Measurements from ENCODE around the gene TRABD. TPM values are rescaled to one million over a fixed set of nuclear protein-coding genes. Genes with fewer than 3 reads are reported as not detected.

The TRABD gene
- polyA plus RNA-seq, 3 donors from 2014 or later = 33.2 to 63.5 (median 35.3) TPM

DNA sequence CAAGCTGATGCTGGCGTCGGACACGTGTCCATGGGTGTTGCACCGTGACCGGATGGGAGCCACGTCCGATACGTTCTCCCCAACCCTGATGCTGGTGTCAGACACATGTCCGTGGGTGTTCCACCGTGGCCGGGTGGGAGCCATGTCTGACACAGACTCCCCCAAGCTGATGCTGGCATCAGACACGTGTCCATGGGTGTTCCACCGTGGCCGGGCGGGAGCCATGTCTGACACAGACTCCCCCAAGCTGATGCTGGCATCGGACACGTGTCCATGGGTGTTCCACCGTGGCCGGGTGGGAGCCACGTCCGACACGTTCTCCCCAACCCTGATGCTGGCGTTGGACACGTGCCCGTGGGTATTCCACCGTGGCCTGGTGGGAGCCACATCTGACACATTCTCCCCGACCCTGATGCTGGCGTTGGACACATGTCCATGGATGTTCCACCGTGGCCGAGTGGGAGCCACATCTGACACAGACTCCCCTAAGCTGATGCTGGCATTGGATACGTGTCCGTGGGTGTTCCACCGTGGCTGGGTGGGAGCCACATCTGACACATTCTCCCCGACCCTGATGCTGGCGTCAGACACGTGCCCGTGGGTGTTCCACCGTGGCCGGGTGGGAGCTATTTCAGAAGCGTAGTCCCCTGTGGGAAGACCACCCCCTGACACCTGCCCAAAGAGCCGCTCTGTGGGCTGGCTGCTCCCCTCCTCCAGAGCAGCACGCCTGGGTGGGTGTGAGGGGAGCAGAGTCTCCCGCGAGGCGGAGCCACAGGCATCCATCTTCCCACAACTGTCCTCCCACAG lies 35.1 kb downstream of the TRABD start:
- Mint-ChIP-seq H3K27me3 (ENCODE audit: low read depth in 3 of 3) (peaks cover 3 to 15% (median 10%) of the 10 kb centered on the region in 3 donors), H3K27ac (peak overlapping the region in 1 of 6 donors; percentile 23), H3K36me3 (peaks cover 0 to 24% (median 0%) of the 10 kb centered on the region in 3 donors), H3K4me1 (no peaks in the 10 kb centered on the region), H3K4me3 (no peak overlapping the region), H3K9me3 (no peaks in the 10 kb centered on the region)
- no peak for DNase-seq

- no peak for DNase-seq
- H3K27ac Mint-ChIP-seq = no peak overlapping the region
- peaks cover 0 to 21% (median 0%) of the 10 kb centered on the region in 3 donors for H3K36me3 Mint-ChIP-seq
- peaks cover 3 to 12% (median 9%) of the 10 kb centered on the region in 3 donors for H3K27me3 Mint-ChIP-seq (ENCODE audit: low read depth in 3 of 3)
- no peak overlapping the region for H3K4me3 Mint-ChIP-seq
- no peaks in the 10 kb centered on the region for H3K9me3 Mint-ChIP-seq
- H3K4me1 Mint-ChIP-seq = no peaks in the 10 kb centered on the region
Measured at GRCh38 chr22:50221410-50222300, 35.9 kb downstream of the TRABD start.

GRCh38 chr22:50222508-50222907 lies 36.8 kb downstream of the TRABD start:
- Mint-ChIP-seq H3K4me3 (no peak overlapping the region), H3K27ac (no peak overlapping the region), H3K27me3 (ENCODE audit: low read depth in 3 of 3) (peaks cover 3 to 9% (median 7%) of the 10 kb centered on the region in 3 donors), H3K9me3 (no peaks in the 10 kb centered on the region), H3K36me3 (peaks cover 0 to 18% (median 0%) of the 10 kb centered on the region in 3 donors), H3K4me1 (no peaks in the 10 kb centered on the region)
- DNase-seq = no peak

GRCh38 chr22:50224071-50224470 lies 38.4 kb downstream of the TRABD start:
- peaks cover 0 to 20% (median 7%) of the 10 kb centered on the region in 3 donors for H3K36me3 Mint-ChIP-seq
- peaks cover 2 to 9% (median 3%) of the 10 kb centered on the region in 3 donors for H3K27me3 Mint-ChIP-seq (ENCODE audit: low read depth in 3 of 3)
- no peaks in the 10 kb centered on the region for H3K4me1 Mint-ChIP-seq
- no peaks in the 10 kb centered on the region for H3K9me3 Mint-ChIP-seq
- DNase-seq = no peak
- H3K4me3 Mint-ChIP-seq = no peak overlapping the region
- H3K27ac Mint-ChIP-seq = peak overlapping the region in 1 of 6 donors; percentile 4

DNA sequence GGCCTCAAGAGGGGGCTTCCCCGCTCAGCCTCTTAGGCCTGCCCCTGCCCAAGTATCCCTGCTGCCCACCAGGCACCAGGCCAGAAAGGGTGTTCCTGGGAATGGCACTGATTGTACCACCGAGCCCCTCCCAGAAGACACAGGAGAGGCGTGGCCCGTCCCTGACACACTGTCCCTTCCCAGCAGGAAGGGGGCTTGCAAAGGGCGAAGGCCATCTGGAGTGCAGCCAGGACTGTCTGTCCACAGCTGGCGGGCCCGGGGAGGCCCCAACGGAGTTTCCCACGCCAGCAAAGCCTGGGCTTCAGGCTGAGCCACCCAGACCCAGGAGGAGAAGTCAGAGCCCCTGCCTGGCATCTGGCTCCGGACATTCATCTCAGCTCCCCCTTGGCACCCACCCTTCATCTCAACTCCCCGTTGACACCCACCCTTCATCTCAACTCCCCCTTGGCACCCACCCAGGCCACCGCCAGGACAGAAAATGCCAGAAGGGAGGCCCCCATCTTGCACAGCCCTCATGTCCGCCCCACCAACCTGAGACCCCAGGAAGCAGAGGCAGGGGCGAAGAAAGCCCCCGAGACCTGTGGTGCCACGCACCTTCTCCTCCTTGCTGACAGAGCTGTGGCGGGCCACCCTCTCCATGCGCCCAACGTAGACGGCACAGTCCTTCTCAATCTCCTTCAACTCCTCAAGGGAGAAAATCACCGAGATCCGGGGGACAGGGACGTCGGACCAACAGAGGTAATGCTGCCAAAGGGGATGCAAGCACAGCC lies 39.7 kb downstream of the TRABD start:
- H3K4me1 Mint-ChIP-seq = peaks cover 0 to 2% of the 10 kb centered on the region in 2 donors
- no peak overlapping the region for H3K27ac Mint-ChIP-seq
- H3K9me3 Mint-ChIP-seq = no peaks in the 10 kb centered on the region
- H3K27me3 Mint-ChIP-seq (ENCODE audit: low read depth in 3 of 3) = peaks cover 0 to 6% (median 3%) of the 10 kb centered on the region in 3 donors
- DNase-seq = no peak
- H3K4me3 Mint-ChIP-seq = no peak overlapping the region
- peaks cover 0 to 28% (median 12%) of the 10 kb centered on the region in 3 donors for H3K36me3 Mint-ChIP-seq

DNA sequence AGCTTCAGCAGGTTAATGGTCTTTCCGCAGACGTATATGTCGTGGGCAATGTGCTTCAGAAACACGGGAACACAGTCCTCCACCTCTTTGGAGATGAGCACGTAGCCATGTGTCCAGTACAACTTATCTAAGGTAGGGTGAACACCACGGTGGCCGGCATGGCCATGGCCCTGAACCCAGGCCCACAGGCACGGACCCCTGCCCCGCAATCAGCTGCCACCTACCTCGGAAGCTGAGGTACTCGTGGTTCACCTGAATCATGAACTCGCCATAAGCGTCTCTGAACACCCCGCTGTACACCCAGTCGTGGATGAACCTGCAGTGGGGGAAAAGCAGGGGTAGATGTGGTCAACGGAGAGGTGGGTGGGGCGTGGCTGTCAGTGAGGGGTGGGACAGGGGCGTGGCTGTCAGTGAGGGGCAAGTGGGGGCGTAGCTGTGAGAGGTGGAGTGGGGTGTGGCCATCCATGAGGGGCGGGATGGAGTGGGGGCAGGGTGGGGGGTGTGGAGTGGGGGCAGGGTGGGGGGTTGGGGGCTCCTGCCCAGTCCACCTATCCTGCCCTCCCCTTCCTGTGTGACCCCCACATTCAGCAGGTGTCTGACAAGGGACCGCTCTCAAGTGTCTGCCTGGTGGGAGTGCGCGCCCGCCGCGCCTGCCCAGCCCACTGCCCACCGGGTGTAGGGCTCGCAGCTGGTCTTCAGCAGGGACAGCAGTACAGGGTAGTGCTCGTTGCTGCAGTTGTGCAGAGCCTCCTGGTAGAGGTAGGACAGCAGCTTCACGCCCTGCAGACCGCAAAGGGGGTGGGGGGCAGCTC lies 40.6 kb downstream of the TRABD start:
- H3K27ac Mint-ChIP-seq = no peak overlapping the region

GRCh38 chr22:50226875-50227165 lies 41.1 kb downstream of the TRABD start:
- Mint-ChIP-seq H3K27me3 (ENCODE audit: low read depth in 3 of 3) (peaks cover 0 to 6% (median 0%) of the 10 kb centered on the region in 3 donors), H3K4me1 (peaks cover 0 to 2% of the 10 kb centered on the region in 2 donors), H3K4me3 (no peak overlapping the region), H3K36me3 (peaks cover 0 to 23% (median 12%) of the 10 kb centered on the region in 3 donors), H3K27ac (no peak overlapping the region), H3K9me3 (no peaks in the 10 kb centered on the region)
- DNase-seq = no peak

More for the DNA sequence above, 40.6 kb downstream of the TRABD start:
- Mint-ChIP-seq H3K27me3 (ENCODE audit: low read depth in 3 of 3) (peaks cover 0 to 6% (median 0%) of the 10 kb centered on the region in 3 donors), H3K9me3 (no peaks in the 10 kb centered on the region), H3K4me1 (peaks cover 0 to 2% of the 10 kb centered on the region in 2 donors), H3K4me3 (no peak overlapping the region), H3K36me3 (peaks cover 0 to 24% (median 12%) of the 10 kb centered on the region in 3 donors)
- no peak for DNase-seq

DNA sequence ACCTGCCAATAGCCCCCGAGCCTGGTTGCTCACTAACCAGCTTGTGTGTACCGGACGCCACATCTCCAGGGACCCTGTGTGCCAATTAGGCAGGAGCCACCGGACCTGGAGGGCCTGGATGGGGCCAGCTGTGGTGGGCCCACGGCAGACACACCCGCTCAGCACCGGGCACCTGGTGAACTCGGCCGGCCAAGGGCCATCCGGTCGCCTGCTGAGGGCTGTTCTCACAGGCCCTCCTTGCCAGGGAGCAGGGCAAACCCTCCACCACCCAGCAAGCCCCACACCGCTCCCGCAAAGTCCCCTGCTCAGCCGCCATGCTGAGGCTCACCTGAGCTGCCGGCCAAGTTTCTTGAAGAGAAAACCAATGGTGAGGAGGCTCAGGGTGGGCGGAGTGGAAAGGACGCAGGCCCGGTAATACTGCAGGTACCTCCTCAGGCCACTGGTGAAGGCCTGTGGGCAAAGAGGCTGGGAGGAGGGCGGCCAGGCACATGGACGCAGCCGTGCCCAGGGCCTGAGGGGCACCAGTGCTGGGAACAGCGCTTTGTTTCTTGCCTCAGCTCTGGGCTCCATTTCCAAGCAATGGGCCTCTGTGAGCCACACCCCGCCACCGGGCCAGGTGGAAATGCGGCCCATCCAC lies 42.0 kb downstream of the TRABD start:
- Mint-ChIP-seq H3K27ac (no peak overlapping the region), H3K36me3 (peaks cover 0 to 23% (median 12%) of the 10 kb centered on the region in 3 donors), H3K27me3 (ENCODE audit: low read depth in 3 of 3) (peaks cover 0 to 7% (median 0%) of the 10 kb centered on the region in 3 donors), H3K4me1 (peaks cover 0 to 2% of the 10 kb centered on the region in 2 donors), H3K4me3 (no peak overlapping the region), H3K9me3 (no peaks in the 10 kb centered on the region)
- no peak for DNase-seq

- H3K27ac Mint-ChIP-seq = no peak overlapping the region
Measured at GRCh38 chr22:50228366-50228765, 42.7 kb downstream of the TRABD start.

DNA sequence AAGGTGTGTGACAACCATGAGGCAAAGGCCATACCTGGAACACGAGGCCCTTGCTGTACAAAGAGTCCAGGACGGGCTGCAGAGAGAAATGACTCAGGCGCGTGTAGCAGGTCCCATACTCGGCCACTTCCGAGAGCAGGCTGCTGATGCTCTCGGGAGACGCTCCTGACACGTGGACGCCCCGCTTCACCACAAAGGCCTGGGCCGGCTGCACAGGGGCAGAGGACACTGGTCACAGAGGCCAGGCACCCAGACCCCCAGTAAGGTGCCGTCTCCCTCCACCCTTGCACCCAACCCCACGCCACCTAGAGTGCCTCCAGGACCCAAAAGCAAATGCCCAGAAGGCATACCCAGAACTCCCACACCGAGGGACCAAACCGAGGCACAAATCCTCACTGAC lies 43.7 kb downstream of the TRABD start:
- H3K27me3 Mint-ChIP-seq (ENCODE audit: low read depth in 3 of 3) = peaks cover 0 to 6% (median 0%) of the 10 kb centered on the region in 3 donors
- no peak overlapping the region for H3K4me3 Mint-ChIP-seq
- no peak for DNase-seq
- H3K4me1 Mint-ChIP-seq = peaks cover 5 to 9% of the 10 kb centered on the region in 2 donors
- H3K27ac Mint-ChIP-seq = peak overlapping the region in 1 of 6 donors; percentile 6
- H3K36me3 Mint-ChIP-seq = peaks cover 0 to 12% (median 12%) of the 10 kb centered on the region in 3 donors
- no peaks in the 10 kb centered on the region for H3K9me3 Mint-ChIP-seq

More at GRCh38 chr22:50228366-50228765, 42.7 kb downstream of the TRABD start:
- Mint-ChIP-seq H3K27me3 (ENCODE audit: low read depth in 3 of 3) (peaks cover 0 to 8% (median 0%) of the 10 kb centered on the region in 3 donors), H3K4me1 (peaks cover 0 to 2% of the 10 kb centered on the region in 2 donors), H3K9me3 (no peaks in the 10 kb centered on the region), H3K4me3 (no peak overlapping the region), H3K36me3 (peaks cover 0 to 20% (median 12%) of the 10 kb centered on the region in 3 donors)
- no peak for DNase-seq

DNA sequence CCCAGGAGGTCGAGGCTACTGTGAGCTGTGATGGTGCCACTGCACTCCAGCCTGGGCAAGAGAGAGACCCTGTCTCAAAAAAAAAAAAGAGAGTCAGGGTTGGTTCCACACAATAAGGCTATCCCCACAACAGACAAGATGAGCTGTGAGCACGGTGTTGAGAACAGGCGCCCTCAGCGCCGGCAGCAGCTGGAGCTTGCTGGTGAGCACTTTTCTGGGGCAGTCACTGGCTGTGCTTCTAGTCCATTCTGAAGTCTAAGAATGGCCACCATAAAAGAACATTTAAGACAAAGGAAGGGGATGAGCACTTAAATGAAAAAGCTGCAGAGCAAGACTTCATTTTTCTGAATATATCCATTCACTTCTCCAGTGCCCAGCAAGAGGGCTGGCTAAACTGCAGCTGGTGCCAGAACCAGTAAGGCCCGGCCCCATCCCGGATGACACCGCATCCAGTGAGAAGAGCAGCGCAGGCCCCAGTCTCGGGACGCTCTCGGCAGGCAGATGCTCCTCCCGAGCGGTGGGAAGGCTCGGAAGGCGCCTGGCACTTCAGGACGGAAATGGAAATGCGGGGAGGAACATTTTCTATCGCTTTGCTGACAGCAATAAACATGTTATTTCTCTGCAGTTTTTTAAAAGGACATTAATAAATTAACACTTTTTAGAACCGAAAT lies 46.9 kb downstream of the TRABD start:
- Mint-ChIP-seq H3K36me3 (peaks cover 0 to 16% (median 11%) of the 10 kb centered on the region in 3 donors), H3K4me1 (peaks cover 20 to 30% of the 10 kb centered on the region in 2 donors), H3K4me3 (no peak overlapping the region), H3K9me3 (no peaks in the 10 kb centered on the region), H3K27me3 (ENCODE audit: low read depth in 3 of 3) (peaks cover 0 to 8% (median 0%) of the 10 kb centered on the region in 3 donors), H3K27ac (no peak overlapping the region)
- DNase-seq = no peak

GRCh38 chr22:50233223-50233622 lies 47.5 kb downstream of the TRABD start:
- Mint-ChIP-seq H3K9me3 (no peaks in the 10 kb centered on the region), H3K27me3 (ENCODE audit: low read depth in 3 of 3) (peaks cover 0 to 8% (median 0%) of the 10 kb centered on the region in 3 donors), H3K4me3 (no peak overlapping the region), H3K36me3 (peaks cover 4 to 16% (median 14%) of the 10 kb centered on the region in 3 donors), H3K27ac (no peak overlapping the region), H3K4me1 (peaks cover 20 to 30% of the 10 kb centered on the region in 2 donors)
- no peak for DNase-seq
